ENCODE results near the gene AGMO.

- TF ChIP-seq POLR2AphosphoS5 (IDR thresholded peaks at IDR 0.05; ENCODE audit: low read depth, low read length) (no peak), CTCF (IDR thresholded peaks at IDR 0.05) (no peak), REST (IDR thresholded peaks at IDR 0.05; ENCODE audit: insufficient read depth in 1 of 2, low read depth in 2 of 2, low read length in 1 of 2) (no peak), TCF7L2 (IDR thresholded peaks at IDR 0.05; ENCODE audit: low read depth, low read length) (no peak)
Measured at GRCh38 chr7:15478401-15478800, 83.4 kb downstream of the AGMO start.

All from Panc1 (cell line).